GM12872 (cell line): ENCODE data around the gene IRGQ.

ENCODE experiments used
- CTCF ChIP-seq: IDR thresholded peaks from 3 replicates; pipeline ENCODE4 v1.5.1; 2011; ENCODE audit warnings: low read depth, mild to moderate bottlenecking, low read length, moderate library complexity; ENCODE audit not compliant: insufficient read depth

Gene IRGQ

DNA sequence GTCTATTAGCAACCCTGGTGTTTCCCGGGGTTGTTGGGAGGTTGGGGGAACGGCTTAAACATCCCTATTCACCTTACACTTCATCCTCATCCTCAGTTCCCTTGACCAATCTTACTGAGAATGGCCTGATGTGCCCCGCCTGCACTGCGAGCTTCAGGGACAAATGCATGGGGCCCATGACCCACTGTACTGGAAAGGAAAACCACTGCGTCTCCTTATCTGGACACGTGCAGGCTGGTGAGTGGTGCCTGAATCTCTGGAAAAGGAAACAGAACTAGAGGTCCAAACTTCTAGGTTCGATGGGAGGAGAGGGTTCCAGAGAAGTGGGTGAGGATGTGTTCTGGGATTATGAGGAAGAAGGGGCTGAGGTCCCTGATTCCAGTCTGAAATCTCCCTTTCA lies 14.5 kb downstream of the IRGQ start:
- no peak for TF ChIP-seq CTCF

DNA sequence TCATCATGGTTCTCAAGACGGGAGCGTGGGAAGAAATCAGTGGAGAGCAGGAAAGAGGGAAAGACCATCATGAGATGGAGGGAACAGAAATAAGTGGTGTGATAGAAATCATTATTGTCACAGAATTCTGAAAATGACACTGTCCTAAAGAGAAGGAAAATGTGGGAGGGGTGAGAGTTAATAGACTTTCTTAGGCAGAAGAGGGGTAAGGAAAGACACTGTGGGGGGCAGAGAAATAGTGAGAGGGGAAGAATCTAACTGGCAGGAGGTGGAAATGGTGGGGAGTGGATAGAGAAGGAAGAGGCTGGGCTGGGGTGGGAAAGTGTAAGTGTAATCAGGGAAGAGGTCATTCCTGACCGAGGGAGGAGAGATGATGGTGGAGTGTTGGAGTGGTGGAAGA lies 17.1 kb downstream of the IRGQ start:
- TF ChIP-seq CTCF: no peak

DNA sequence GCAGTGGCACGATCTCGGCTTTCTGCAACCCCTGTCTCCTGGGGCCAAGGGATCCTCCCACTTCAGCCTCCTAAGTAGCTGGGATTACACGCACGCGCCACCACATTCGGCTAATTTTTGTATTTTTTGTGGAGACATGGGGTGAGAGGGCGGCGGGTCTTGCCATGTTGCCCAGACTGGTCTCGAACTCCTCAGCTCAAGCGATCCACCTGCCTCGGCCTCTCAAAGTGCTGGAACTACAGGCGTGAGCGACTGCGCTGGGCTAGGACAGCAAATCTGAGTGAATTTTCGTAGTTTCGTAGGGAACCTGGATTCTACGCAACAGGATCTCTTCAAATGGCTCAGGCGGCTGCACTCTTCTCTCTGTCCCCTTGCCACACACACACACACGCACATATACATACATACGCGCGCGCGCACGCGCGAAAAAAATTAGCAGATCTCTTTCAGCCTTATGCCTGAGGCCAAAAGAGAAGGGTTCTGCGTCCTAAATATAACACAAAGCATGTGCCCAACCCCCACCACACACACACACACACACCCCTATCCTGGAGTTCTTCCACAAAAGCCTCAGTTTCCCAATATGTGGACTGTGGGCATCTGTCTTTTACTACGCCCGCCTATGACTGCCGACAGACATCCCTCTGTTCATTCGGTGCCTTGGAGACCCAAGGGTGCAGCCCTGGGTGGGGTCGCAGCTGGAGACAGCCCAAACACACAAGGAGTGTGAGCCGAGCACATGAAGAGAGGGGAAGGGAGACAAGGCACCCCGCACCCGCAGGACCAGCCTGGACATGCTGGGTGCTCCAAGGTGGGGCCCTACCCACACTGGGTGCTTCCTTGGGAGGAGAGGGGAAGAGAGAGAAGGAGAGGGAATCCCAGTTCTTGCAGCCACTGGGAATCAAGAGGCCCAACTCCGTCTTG lies 19.7 kb downstream of the IRGQ start:
- TF ChIP-seq CTCF: no peak

DNA sequence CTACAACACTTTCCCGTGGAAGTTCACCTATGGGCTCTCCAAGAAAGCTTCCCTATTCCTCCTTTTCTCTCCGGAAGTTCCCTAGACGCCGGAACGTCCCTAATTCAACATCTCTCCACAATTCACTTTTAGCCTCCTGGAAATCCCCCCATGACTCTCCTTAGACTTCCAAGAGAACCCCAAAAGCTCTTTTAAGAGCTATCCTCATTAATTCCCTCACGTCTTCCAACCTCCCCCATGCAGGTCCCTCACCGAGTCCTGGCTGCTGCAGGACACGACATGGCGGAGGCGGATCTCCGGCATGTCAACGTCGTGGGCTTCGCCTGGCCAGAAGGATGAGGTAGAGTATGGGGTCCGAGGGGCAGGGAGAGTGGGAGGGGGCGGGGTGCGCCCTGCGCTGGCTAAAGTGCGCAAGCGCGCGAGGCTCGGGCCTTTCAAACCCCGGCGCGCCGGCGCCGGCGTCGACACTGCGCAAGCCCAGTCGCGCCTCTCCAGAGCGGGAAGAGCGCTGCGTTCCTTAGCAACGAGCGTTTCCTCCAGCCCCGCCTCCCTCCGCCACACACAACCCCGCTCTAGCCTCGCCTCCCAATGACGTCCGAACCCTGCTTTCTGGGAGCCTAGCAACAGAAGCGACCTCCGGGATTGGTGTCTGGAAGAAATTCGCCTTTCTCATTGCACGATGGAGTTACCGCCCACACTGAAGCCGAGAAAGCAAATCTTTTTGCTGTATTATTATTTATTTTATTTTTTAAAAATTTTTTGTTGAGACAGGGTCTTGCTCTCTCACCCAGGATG lies 20.6 kb downstream of the IRGQ start, which contains the start of the genes PINLYP and XRCC1:
PINLYP (plus strand) TSS at position 646 of the 795 bp plus-strand sequence. CDS start 1,391 bp downstream, outside the sequence.
XRCC1 (minus strand) TSS at position 372 of the 795 bp plus-strand sequence; CDS start at position 303, 69 bp downstream.
- TF ChIP-seq CTCF: no peak

DNA sequence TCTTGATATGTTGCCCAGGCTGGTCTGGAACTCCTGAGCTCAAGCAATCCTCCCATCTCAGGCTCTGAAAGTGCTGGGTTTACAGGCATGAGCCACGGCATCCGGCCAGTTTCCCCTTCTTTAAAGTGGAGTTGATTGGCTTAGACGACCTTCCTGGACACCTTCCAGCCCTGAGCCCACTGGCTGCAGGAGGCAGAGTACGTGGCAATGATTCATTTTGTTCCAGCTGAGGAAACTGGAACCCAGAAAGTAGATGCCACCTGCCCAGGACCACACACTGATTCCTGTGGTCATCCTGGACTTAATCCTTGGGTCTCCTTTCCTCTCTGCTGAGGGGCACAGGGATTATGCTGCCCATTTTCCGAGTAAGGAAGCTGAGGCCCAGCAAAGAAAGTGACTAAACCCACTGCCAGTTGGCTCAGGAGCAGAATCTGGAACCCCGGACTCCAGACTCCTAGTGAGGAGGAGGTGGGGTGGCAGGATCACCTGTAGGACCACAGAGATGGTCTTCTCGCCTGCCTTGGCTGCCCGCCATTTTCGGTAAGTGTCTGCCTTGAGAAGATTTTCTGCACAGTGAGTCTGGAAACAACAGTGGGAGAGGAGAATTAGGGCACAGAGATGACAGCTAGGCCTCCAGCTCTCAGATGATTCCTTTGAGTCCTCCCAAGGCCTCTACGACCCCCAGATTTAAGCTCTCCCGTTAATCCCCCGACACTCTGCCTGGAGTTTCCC lies 21.3 kb downstream of the IRGQ start:
- TF ChIP-seq CTCF: no peak

DNA sequence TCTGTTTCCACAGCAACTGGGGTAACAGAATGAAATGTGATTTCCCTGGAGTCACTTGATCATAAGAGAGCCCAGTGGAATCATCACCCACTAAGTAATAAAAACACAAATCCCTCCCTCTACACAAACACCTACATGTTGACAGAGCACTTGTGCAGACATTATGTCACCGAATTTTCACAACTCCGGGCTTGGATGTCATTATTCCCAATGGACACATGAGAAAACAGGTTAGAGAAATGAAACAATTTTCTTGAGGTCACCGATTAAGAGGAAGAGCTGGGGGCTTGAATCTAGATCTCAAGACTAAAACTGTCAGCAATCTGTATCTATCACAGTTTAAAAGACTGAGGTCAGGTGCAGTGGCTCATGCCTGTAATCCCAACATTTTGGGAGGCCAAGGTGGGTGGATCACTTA lies 23.8 kb downstream of the IRGQ start:
- no peak for TF ChIP-seq CTCF
